Measurements from ENCODE around the gene MVB12B. TPM values are rescaled to one million over a fixed set of nuclear protein-coding genes. Genes with fewer than 3 reads are reported as not detected.

MVB12B gene
- total and polyA plus RNA-seq, 2 of the 4 experiments (the other 2 are of a cell fraction), result 2.0 to 4.0 TPM

- H2BK5ac ChIP-seq (ENCODE audit: low read depth, low read length, poor library complexity, severe bottlenecking), result no peak overlapping the region
- no peak overlapping the region for H2BK120ac ChIP-seq (ENCODE audit: low read depth, low read length)
- H3K56ac ChIP-seq (ENCODE audit: extremely low read depth, insufficient read depth, low read length), result no peak overlapping the region
- no peaks in the 10 kb centered on the region for H4K20me1 ChIP-seq (ENCODE audit: insufficient read depth, low read length)
- no peak overlapping the region for H2AFZ ChIP-seq (replicated peaks; ENCODE audit: low read length, poor library complexity)
- H3K27ac ChIP-seq (ENCODE audit: insufficient read depth, low read length), result no peak overlapping the region
- H3K4ac ChIP-seq (ENCODE audit: low read depth, low read length), result no peak overlapping the region
- H4K91ac ChIP-seq (ENCODE audit: insufficient read depth, low read depth, low read length), result no peak overlapping the region
- no peak overlapping the region for H3K9ac ChIP-seq (ENCODE audit: low read depth, low read length)
- H2AK5ac ChIP-seq (ENCODE audit: low read depth, low read length), result no peak overlapping the region
- H4K8ac ChIP-seq (ENCODE audit: low read depth in 2 of 2, low read length in 2 of 2), result no peak overlapping the region
- H3K27me3 ChIP-seq (ENCODE audit: control insufficient read depth, insufficient read depth, low read length), result no peaks in the 10 kb centered on the region
- in situ Hi-C loops (cut with MboI; ENCODE audit: low sequenced_read_pairs) (no loop called here), intact Hi-C loops (cut with micrococcal nuclease) (no loop called here), dilution Hi-C loops (cut with HindIII; ENCODE audit: low sequenced_read_pairs, unreplicated experiment) (no loop called here)
- no peak overlapping the region for H4K5ac ChIP-seq (ENCODE audit: low read depth, low read length)
- no peaks in the 10 kb centered on the region for H3K79me1 ChIP-seq (ENCODE audit: low read depth in 1 of 2, low read length in 2 of 2)
- H2BK20ac ChIP-seq (ENCODE audit: low read depth, low read length), result no peak overlapping the region
- peaks cover 3% of the 10 kb centered on the region; the same call in 1 of the 2 replicates for H3K9me1 ChIP-seq (ENCODE audit: insufficient read depth, low read length)
- TF ChIP-seq USF2 (IDR thresholded peaks at IDR 0.05; ENCODE audit: low read depth, low read length) (no peak), MXI1 (IDR thresholded peaks at IDR 0.05; ENCODE audit: borderline replicate concordance, low read depth, low read length) (no peak), SMC3 (IDR thresholded peaks at IDR 0.05; ENCODE audit: low read depth, low read length) (no peak), CEBPB (IDR thresholded peaks at IDR 0.05; ENCODE audit: low read depth, low read length) (no peak), POLR2A (IDR thresholded peaks at IDR 0.05; ENCODE audit: low read depth, low read length) (no peak), CHD1 (IDR thresholded peaks at IDR 0.05; ENCODE audit: low read depth, low read length) (no peak)
- H3K36me3 ChIP-seq (ENCODE audit: control insufficient read depth, insufficient read depth, low read length), result no peaks in the 10 kb centered on the region
- H3K14ac ChIP-seq (replicated peaks; ENCODE audit: low read depth, low read length), result no peak overlapping the region
- POLR2A ChIA-PET (ENCODE audit: unreplicated experiment), result no interaction called here
- DNase-seq, result no peak
- no TSS peak for BruUV-seq (replicated peaks)
- H3K18ac ChIP-seq (ENCODE audit: low read depth, low read length), result no peak overlapping the region
- H3K9me3 ChIP-seq (ENCODE audit: control insufficient read depth, insufficient read depth, low read length), result no peaks in the 10 kb centered on the region
- peaks cover 5% of the 10 kb centered on the region; the same call in 1 of the 2 replicates for H3K4me1 ChIP-seq (ENCODE audit: control insufficient read depth, insufficient read depth, low read length)
- no peak overlapping the region for H3K23ac ChIP-seq (ENCODE audit: low read depth, low read length)
- no peak for ATAC-seq (ENCODE audit: low read depth)
- no peak overlapping the region for H2BK15ac ChIP-seq (ENCODE audit: low read depth, low read length)
- 91% methylated on average over 5 of the region's 17 CpGs; no CpG with 5 or more reads in 1 of the 2 experiments for WGBS, 2 experiments (ENCODE audit: extremely low coverage in 2 of 2, insufficient read length in 1 of 2)
- no peak overlapping the region for H3K4me3 ChIP-seq (ENCODE audit: insufficient read depth, low read depth, low read length)
- CTCF ChIA-PET, result no interaction called here
- H2AK9ac ChIP-seq (replicated peaks; ENCODE audit: low read depth, low read length, poor library complexity), result no peak overlapping the region
- no peak overlapping the region for H3K4me2 ChIP-seq (ENCODE audit: low read depth, low read length)
Observed at GRCh38 chr9:126461608-126462007, 135.0 kb downstream of the MVB12B start.
